ENCODE measurements around the gene GAB3.

Gene GAB3, protein sequence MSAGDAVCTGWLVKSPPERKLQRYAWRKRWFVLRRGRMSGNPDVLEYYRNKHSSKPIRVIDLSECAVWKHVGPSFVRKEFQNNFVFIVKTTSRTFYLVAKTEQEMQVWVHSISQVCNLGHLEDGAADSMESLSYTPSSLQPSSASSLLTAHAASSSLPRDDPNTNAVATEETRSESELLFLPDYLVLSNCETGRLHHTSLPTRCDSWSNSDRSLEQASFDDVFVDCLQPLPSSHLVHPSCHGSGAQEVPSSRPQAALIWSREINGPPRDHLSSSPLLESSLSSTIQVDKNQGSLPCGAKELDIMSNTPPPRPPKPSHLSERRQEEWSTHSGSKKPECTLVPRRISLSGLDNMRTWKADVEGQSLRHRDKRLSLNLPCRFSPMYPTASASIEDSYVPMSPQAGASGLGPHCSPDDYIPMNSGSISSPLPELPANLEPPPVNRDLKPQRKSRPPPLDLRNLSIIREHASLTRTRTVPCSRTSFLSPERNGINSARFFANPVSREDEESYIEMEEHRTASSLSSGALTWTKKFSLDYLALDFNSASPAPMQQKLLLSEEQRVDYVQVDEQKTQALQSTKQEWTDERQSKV

GRCh38 chrX:154750301-154751202, at the start of gene GAB3:
Gene GAB3, minus strand, starts transcription at chrX:154751077. Its CDS starts 52 bp downstream, at chrX:154751025.
- no peak for DNase-seq (ENCODE audit: low read depth in 2 of 2, low spot score in 1 of 2)

GRCh38 chrX:154799556-154800348, 48.9 kb upstream of the GAB3 start:
- no peak for DNase-seq (ENCODE audit: low read depth in 2 of 2, low spot score in 1 of 2)

DNA sequence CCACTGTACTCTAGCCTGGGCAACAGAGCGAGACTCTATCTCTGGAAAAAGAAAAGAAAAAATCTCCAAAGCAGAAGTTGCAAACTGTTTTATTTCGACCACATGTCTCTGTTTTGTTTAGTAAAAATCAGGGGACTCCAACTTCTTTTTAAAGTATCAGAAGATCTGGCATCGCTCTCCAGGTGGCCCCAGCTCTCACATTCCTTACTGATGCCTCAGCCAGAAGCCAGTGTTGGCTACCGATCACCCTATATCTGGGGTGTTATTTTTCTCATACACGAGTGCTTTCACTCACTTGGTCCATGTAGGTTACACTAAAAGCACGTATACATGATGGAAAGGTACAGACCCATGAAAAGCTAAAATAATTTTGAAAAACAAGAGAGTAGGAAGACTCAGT, 46.1 kb upstream of the GAB3 start:
- no peak for DNase-seq (ENCODE audit: low read depth in 2 of 2, low spot score in 1 of 2)

DNA sequence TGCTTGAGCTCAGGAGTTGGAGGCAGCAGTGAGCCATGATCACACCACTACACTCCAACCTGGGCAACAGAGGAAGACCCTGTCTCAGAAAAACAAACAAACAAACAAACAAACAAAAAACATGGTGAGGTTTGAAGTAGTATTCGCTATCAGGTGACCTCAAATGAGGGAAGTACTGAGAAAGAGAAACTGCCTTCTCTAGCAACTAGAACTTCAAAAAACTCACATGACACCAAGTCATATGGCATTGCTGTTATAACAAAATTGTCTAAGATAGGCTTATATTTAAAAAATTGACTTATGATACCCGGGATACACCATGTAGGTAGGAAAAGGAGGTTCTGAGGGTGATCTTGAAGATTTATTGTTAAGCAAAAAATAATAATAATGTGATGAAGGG, 44.1 kb upstream of the GAB3 start:
- no peak for DNase-seq (ENCODE audit: low read depth in 2 of 2, low spot score in 1 of 2)

DNA sequence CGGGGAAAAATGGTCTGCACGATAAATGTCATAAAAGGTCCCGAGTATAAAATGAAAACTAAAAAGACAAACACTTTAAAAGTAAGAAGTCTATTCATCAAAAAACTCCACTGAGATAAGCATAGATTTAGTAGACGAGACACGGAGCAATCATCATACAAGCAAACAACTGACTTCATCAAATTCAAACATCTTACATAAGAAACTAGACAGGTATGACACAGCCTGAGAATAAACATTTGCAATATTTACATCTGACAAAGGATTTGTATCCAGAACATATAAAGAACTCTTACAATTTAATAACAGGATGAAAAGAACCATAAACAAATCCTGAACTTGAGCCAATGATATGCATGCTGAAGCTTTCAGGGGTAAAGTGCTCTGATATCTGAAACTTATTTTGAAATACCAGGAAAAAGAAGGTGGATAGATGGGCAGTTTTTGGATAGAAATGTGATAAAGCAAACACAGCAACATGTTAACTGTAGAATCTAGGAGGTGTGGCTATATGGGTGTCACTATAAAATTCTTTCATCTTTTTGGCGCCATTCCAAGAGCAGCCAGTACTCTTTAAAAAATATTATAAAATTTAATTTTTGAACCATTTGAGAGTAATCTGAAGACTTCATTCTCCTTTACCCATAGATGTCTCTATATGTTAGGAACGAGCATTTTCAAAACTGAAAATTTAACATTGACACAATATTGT, 42.4 kb upstream of the GAB3 start:
- no peak for DNase-seq (ENCODE audit: low read depth in 2 of 2, low spot score in 1 of 2)

DNA sequence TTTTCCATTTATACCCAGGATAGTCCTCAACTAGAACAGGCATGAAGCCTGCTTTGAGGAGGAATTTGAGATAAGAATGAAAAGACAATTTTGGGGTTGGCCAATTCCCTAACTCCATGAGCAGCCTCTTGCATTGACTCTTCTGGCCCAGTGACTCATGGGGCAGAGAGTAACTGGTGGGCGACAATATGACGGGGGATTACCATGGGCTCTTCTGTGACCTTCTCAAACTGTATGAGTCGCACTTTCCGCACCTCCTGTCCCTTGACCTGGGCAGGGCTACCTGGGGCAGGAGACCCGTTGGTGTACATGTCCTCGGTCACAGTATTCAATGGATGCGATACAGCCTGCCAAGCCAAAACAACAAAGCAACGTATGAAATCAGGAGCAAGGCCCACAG, 41.1 kb upstream of the GAB3 start:
- DNase-seq (ENCODE audit: low read depth in 2 of 2, low spot score in 1 of 2) = no peak

GRCh38 chrX:154791467-154791866, 40.6 kb upstream of the GAB3 start:
- DNase-seq (ENCODE audit: low read depth in 2 of 2, low spot score in 1 of 2) = no peak

- no peak for DNase-seq (ENCODE audit: low read depth in 2 of 2, low spot score in 1 of 2)
These were observed 34.8 kb upstream of the GAB3 start for GRCh38 chrX:154785716-154786115.

DNA sequence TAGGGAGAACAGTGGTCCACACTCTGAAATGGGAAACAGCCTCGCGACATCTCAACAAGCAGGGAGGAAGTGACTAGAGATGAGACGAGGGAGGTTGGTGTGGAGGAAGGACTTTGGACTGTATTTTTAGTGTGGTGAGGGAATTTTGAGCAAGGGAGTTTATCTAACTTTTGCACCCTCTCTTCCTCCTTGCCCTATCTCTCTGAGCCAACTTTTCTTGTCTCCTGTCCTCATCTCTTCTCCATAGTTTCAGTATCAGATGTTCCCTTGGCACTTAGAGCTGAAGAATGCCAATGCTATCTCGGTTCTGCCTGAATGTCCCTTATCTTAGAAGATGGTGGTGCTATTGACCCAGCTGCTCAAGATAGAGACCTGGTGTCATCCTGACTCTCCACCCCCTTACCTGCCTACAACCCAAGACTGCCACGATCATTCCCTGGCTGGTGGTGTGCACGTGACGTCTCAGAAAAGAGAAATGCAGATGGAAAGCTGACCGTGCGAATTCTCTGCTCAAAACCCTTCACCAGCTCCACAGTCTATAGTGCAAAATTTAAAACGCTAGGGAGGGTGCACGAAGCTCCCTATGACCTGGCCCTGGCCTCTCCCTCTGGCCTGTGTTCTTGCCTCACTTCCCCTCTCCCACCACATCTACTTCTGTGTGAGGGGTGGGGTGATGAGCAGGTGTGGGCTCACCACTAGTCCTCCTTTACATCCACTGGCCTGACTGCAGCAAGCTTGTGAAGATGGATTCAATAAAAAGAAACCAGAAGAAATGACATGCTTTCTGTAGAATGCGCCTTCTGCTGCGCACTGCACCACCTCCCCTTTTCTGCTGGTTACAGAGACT, 33.5 kb upstream of the GAB3 start:
- DNase-seq (ENCODE audit: low read depth in 2 of 2, low spot score in 1 of 2) = no peak

DNA sequence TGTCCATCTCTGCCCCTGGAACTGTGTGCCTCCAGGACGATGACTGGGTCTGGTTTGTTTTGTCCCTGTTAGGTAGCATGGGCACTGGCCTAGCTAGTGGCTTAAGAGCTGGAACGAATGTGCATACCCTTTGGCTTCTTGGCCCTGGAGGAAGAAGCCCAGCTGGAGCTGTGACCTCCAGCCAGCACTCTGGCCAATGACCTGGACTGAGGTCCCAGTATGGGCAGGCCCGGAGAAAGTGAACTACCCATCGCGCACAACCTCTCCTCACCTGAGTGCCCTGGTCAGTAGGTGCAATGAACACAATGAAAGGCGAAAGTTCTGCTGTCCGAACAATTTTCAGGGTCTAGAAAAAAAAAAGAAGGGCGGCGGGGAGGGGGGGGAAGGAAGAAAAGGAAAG, 30.1 kb upstream of the GAB3 start:
- DNase-seq (ENCODE audit: low read depth in 2 of 2, low spot score in 1 of 2) = no peak

DNA sequence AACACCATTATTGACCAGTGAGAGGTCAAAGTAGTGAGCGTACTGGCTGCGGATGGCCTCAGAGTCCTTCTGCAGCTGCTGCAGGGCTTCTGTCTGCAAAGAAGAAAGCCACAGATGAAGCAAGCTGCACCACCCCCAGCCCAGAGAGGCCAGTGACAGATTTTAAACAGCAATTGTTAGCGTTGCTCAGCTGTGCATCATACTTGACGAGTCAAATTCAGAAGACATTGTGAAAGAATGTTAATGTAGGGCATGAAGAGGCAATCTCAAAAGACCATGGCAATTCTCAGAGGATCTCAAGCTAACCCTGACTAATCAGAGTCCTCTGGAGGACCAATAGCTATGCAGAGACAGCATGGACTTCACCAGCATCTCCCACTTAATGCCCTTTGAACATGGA, 28.4 kb upstream of the GAB3 start:
- no peak for DNase-seq (ENCODE audit: low read depth in 2 of 2, low spot score in 1 of 2)

DNA sequence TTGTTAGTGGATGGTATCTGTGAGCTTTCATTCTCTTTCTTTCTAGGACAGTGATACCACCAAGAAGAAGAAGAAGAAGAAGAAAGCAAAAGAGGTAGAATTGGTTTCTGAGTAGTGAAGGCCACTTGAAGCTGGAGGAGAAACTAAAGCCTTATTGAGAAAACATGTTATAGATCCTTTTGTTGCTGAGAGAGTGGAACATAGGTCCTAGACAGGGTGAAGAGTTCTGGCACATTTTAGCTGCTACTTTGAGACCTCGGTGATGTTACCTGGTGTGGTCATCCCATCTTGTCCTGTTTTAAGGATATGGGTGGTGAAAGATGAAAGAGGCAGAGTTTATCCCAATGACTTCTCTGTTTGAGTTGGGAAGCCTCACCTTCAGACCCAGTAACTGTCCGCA, 25.9 kb upstream of the GAB3 start:
- DNase-seq (ENCODE audit: low read depth in 2 of 2, low spot score in 1 of 2) = no peak

- DNase-seq (ENCODE audit: low read depth in 2 of 2, low spot score in 1 of 2) = no peak
These were observed 24.8 kb upstream of the GAB3 start for GRCh38 chrX:154775419-154776349.

DNA sequence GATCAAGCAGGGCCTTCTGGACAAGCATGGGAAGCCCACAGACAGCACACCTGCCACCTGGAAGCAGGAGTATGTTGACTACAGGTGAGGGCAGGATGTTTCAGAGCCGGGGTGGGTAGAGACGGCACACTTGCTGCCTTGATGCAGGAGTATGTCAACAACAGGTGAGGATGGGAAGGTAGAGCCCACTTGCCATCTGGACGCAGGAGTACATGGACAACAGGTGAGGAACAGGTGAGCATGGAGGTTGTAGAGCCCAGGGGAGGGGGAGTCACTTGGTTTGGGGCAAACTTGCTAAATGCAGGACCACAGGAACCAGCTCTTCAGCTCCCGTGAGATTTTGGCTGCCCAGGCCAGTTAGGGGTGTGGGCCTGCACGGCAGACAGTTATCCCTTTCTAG, 23.7 kb upstream of the GAB3 start:
- DNase-seq (ENCODE audit: low read depth in 2 of 2, low spot score in 1 of 2) = no peak

- DNase-seq (ENCODE audit: low read depth in 2 of 2, low spot score in 1 of 2) = peak; percentile 73 to 90
These were observed 11.8 kb upstream of the GAB3 start, which contains the start of gene DKC1 for GRCh38 chrX:154762537-154763296. Gene DKC1, plus strand, starts transcription at chrX:154762864. Its CDS starts 102 bp downstream, at chrX:154762966.

DNA sequence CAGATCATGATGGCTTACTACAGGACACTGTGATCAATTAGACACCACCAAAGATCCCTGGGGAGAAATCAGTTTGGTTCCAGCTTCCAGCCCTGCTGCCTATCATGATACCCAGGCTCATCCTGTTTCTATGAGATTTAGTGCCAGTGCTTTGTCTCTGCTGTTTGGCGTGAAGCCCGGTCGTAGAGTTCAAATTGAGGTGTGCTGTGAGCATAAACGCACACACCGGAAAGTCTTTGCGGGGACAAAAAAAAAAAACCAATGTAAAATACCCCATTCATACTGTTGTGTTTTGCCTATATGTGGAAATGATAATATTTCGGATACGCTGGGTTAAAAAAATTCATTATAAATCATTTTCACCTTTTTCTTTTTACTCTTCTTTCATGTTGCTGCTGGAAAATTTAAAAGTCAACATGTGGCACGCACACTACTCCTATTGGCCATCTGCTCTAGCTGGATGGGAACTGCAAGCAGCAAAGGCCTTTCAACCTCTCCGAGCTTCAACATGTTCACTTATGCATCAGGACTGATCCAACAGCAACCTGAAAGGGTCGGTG, 11.2 kb upstream of the GAB3 start:
- DNase-seq (ENCODE audit: low read depth in 2 of 2, low spot score in 1 of 2) = no peak

DNA sequence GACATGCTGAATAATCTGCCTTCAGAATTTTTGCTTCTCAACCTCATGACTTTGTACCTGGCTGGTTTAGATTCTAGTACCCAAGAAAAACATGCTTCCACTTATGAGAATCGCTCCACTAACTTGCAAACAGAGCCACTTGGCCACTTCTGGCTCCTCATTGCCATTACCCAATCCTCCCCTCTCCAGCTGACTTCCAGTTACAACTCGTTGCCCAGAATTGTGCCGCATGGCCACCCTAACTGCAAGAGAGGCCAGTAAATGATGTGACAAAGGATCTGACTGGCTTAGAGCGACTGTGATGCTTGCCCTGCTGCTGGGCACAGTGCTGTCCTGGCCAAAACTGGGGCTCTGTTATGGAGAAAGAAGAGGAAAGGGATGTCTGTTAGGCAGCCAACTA, 7.8 kb upstream of the GAB3 start:
- DNase-seq (ENCODE audit: low read depth in 2 of 2, low spot score in 1 of 2) = no peak

Measured in stimulated activated CD8-positive, alpha-beta memory T cell treated with anti-CD3 and anti-CD28 coated beads, Interleukin-4, amount 100 ng/mL, for 4 hours (primary cell).